Transverse colon (tissue), 4 donors: ENCODE data around the gene HBG2.

Experiments used
- EP300 ChIP-seq: sonication (generic); formaldehyde crosslinking; IDR thresholded peaks from one replicate; pipeline ENCODE4 v1.6.1; 2017; ENCODE audit warnings: antibody characterized with exemption, low read depth
- POLR2A ChIP-seq: fragments of 450-650 bp; IDR thresholded peaks from one replicate; pipeline ENCODE4 v1.6.1; 2016; ENCODE audit warnings: antibody characterized with exemption, mild to moderate bottlenecking, moderate library complexity
- POLR2AphosphoS5 ChIP-seq, 3 donors: sonication (generic); formaldehyde crosslinking; IDR thresholded peaks; one replicate each; pipeline ENCODE4 v1.6.1; 2016; ENCODE audit warnings: antibody characterized with exemption in 3 of 3
- TF ChIP-seq, protein P1 (sequence below), 5 experiments: fragments of 200-600 bp in 3 of 5; fragments of 450-650 bp in 2 of 5; sonication (generic) in 3 of 5; IDR thresholded peaks; 1 replicate in 2 of 5; 2 replicates in 3 of 5; pipeline ENCODE4 v1.5.1; 2016 to 2017; ENCODE audit warnings: antibody characterized with exemption in 5 of 5, inconsistent platforms in 3 of 5, mild to moderate bottlenecking in 2 of 5, moderate library complexity in 1 of 5

DNA sequence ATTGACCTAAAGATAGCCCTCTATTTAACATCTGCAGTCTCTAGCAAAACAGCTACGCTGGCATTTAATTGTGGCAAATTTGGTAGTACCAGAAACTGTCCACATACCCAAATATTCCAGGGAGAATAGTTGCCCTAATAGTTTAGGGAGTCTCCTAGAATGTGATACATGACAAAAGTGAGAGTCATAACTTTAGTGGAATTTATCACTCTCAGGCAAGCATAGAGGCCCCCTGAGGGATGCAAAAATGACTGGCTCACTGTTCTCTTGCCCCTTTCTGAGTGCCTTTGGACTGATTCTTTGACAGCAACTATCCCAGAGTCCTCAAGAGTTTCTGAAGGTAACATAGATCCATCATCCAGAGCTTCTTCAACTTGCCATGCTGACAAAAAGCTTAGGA lies 49.5 kb upstream of the HBG2 start:
- TF ChIP-seq, protein P1, sequence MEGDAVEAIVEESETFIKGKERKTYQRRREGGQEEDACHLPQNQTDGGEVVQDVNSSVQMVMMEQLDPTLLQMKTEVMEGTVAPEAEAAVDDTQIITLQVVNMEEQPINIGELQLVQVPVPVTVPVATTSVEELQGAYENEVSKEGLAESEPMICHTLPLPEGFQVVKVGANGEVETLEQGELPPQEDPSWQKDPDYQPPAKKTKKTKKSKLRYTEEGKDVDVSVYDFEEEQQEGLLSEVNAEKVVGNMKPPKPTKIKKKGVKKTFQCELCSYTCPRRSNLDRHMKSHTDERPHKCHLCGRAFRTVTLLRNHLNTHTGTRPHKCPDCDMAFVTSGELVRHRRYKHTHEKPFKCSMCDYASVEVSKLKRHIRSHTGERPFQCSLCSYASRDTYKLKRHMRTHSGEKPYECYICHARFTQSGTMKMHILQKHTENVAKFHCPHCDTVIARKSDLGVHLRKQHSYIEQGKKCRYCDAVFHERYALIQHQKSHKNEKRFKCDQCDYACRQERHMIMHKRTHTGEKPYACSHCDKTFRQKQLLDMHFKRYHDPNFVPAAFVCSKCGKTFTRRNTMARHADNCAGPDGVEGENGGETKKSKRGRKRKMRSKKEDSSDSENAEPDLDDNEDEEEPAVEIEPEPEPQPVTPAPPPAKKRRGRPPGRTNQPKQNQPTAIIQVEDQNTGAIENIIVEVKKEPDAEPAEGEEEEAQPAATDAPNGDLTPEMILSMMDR (IDR thresholded peaks at IDR 0.05): no peak
- TF ChIP-seq POLR2A: no peak
- no peak for TF ChIP-seq POLR2AphosphoS5 (IDR thresholded peaks at IDR 0.05)
- TF ChIP-seq EP300: no peak
